BLaER1 treated with 17β-estradiol and CSF1 and Interleukin-3, amounts not matched to agents 10 nM and 100 nM (cell line): ENCODE results near the gene PTER.
A peak's percentile ranks its signal among the peaks of the same experiment; 100 is the strongest.

ENCODE experiments used
- H3K27ac ChIP-seq, 11 experiments: shearing (Covaris generic); formaldehyde crosslinking; 2 replicates each; pipeline ENCODE4 v1.8.1; 2022
- H3K27me3 ChIP-seq, 11 experiments: shearing (Covaris generic); formaldehyde crosslinking; 2 replicates each; pipeline ENCODE4 v1.8.1; 2022
- H3K36me3 ChIP-seq, 11 experiments: shearing (Covaris generic); formaldehyde crosslinking; 2 replicates each; pipeline ENCODE4 v1.8.1; 2022
- H3K4me1 ChIP-seq, 10 experiments: shearing (Covaris generic); formaldehyde crosslinking; 2 replicates each; pipeline ENCODE4 v1.8.1; 2022
- H3K4me2 ChIP-seq, 11 experiments: shearing (Covaris generic); formaldehyde crosslinking; 2 replicates each; pipeline ENCODE4 v1.8.1; 2022
- H3K4me3 ChIP-seq, 10 experiments: shearing (Covaris generic); formaldehyde crosslinking; 2 replicates each; pipeline ENCODE4 v1.8.1; 2022
- H3K9ac ChIP-seq, 11 experiments: shearing (Covaris generic); formaldehyde crosslinking; 2 replicates each; pipeline ENCODE4 v1.8.1; 2022
- H3K9me3 ChIP-seq, 11 experiments: shearing (Covaris generic); formaldehyde crosslinking; replicated peaks in 1 of 11; 2 replicates each; pipeline ENCODE4 v1.8.1; 2022
- H4K20me1 ChIP-seq, 11 experiments: shearing (Covaris generic); formaldehyde crosslinking; 2 replicates each; pipeline ENCODE4 v1.8.1; 2022
- Cebpa-rat ChIP-seq, 11 experiments: shearing (Covaris generic); IDR thresholded peaks; 2 replicates each; pipeline ENCODE4 v1.8.1; 2022

Gene PTER

DNA sequence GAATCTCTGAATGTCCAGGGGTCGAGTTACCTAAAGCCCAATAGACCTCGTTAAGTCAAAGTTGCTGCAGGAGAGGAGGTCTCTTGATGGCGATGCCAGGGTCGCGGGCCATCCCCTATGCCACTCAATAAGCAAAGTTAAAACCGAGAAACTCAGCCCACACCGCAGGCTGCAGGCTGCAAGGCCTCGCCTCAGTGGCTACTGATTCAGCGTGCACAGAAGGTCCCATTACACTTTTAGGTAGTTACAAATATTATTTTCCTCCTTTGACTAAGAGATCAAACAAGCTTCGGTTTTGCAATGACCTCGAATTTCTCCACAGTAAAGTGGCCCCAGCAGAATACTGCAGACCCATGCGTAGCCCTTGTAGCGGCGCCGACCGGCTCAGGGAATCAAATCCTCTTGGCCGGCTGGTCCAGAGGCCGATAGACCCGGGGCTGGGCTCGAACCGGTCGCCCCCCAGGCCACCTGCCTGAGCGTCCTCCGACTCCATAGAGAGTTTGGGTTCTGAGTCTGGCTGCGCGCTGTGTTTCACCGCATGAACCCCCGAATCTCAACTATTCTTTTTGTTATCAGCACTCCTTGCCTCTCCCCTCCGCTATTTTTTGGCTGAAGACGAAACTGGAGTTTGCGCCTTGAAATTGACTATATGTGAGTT, 82.6 kb downstream of the PTER start:
- H3K4me3 ChIP-seq = no peak overlapping the region
- no peak overlapping the region for H3K4me2 ChIP-seq
- peaks cover 0 to 12% (median 3%) of the 10 kb centered on the region in 11 experiments; a peak in 9 of 22 replicates for H3K36me3 ChIP-seq
- no peak overlapping the region for H3K9ac ChIP-seq
- H4K20me1 ChIP-seq = peaks cover 0 to 32% (median 16%) of the 10 kb centered on the region in 11 experiments; a peak in 15 of 22 replicates
- no peak; a peak in 1 of 22 replicates for TF ChIP-seq Cebpa-rat (IDR thresholded peaks at IDR 0.05)
- peaks cover 6 to 16% (median 7%) of the 10 kb centered on the region in 10 experiments; a peak in 14 of 20 replicates for H3K4me1 ChIP-seq
- H3K9me3 ChIP-seq = peaks cover 0 to 15% (median 10%) of the 10 kb centered on the region in 11 experiments; a peak in 14 of 22 replicates
- peaks cover 41 to 49% (median 45%) of the 10 kb centered on the region in 11 experiments for H3K27me3 ChIP-seq
- no peak overlapping the region for H3K27ac ChIP-seq

- H3K27me3 ChIP-seq = peaks cover 41 to 49% (median 45%) of the 10 kb centered on the region in 11 experiments
- peaks cover 0 to 32% (median 16%) of the 10 kb centered on the region in 11 experiments; a peak in 15 of 22 replicates for H4K20me1 ChIP-seq
- peak overlapping the region in 6 of 11 experiments; percentile 11 to 65 (median 48); a peak in 4 of 22 replicates for H3K9ac ChIP-seq
- peaks cover 0 to 9% (median 0%) of the 10 kb centered on the region in 11 experiments; a peak in 6 of 22 replicates for H3K36me3 ChIP-seq
- TF ChIP-seq Cebpa-rat (IDR thresholded peaks at IDR 0.05) = no peak
- peaks cover 0 to 15% (median 10%) of the 10 kb centered on the region in 11 experiments; a peak in 14 of 22 replicates for H3K9me3 ChIP-seq
- peaks cover 6 to 16% (median 8%) of the 10 kb centered on the region in 10 experiments; a peak in 14 of 20 replicates for H3K4me1 ChIP-seq
- H3K27ac ChIP-seq = no peak overlapping the region
- peak overlapping the region; percentile 89 to 100 (median 93) for H3K4me2 ChIP-seq
- peak overlapping the region; percentile 52 to 67 (median 61) for H3K4me3 ChIP-seq
Observed at GRCh38 chr10:16519908-16520861, 83.4 kb downstream of the PTER start.

DNA sequence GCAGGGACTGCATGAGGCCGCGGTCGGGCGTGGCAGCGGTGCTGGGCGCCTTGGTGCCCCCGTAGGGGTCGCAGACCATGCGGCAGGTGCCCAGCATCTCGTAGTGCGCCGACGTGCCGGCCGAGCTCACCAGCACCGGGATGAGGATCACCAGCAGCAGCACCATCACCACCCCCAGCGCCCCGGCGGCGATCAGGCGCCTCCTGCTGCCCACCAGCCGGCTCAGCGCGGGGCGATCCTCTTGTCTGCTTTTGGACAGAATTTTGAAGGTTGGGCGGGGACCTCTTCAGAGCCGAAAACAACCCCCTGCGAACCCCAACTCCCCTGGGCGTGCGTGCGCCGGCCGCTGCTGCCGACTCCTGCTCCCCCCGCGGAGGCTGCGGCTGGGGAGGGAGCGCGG, 84.1 kb downstream of the PTER start:
- peak overlapping the region in 9 of 11 experiments; percentile 11 to 65 (median 56); a peak in 15 of 22 replicates for H3K9ac ChIP-seq
- peaks cover 0 to 32% (median 16%) of the 10 kb centered on the region in 11 experiments; a peak in 15 of 22 replicates for H4K20me1 ChIP-seq
- peak overlapping the region; percentile 89 to 100 (median 93) for H3K4me2 ChIP-seq
- peak overlapping the region; percentile 52 to 67 (median 61) for H3K4me3 ChIP-seq
- peaks cover 41 to 49% (median 45%) of the 10 kb centered on the region in 11 experiments for H3K27me3 ChIP-seq
- H3K27ac ChIP-seq = no peak overlapping the region
- peaks cover 0 to 9% (median 0%) of the 10 kb centered on the region in 11 experiments; a peak in 6 of 22 replicates for H3K36me3 ChIP-seq
- peaks cover 6 to 16% (median 8%) of the 10 kb centered on the region in 10 experiments; a peak in 14 of 20 replicates for H3K4me1 ChIP-seq
- no peak for TF ChIP-seq Cebpa-rat (IDR thresholded peaks at IDR 0.05)
- peaks cover 0 to 15% (median 10%) of the 10 kb centered on the region in 11 experiments; a peak in 14 of 22 replicates for H3K9me3 ChIP-seq

DNA sequence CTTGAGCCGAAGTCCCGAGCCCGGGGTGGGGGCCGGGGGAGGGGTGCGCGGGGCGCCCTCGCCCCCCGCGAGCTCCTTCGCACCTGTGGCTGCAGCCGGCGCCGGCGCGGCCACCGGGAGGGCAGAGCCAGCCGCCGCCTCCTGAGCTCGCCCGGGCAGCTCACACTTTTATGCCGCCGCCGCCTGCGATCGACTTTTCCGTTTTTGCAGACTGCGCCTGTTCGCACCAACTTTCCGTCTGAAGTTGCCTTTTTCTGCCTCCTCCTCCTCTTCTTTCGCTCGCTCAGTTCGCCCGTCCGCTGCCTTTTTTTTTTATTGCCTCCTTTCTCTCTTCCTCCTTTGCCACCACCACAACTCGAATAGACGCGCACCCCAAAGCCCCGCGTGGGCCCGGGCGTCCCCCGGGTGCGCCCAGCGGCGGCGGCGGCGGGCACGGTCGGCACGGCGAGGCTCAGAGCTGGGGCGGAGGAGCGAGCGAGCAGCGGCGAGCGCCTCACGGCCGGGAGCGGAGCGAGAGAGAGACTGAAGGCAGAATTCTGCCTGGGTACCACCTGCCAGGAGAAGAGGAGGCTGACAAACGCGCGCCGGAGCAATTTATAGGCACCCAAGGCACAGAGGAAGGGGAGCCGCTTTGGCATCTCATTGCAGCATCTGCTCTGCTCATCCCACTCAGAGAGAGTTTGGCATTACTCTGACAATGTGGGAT, 84.7 kb downstream of the PTER start, which contains the start of gene C1QL3:
Gene C1QL3 (minus strand): TSS at position 569 of the 706 bp plus-strand sequence. CDS start 814 bp downstream, outside the sequence.
- peaks cover 6 to 13% (median 8%) of the 10 kb centered on the region in 10 experiments; a peak in 14 of 20 replicates for H3K4me1 ChIP-seq
- peaks cover 0 to 15% (median 10%) of the 10 kb centered on the region in 11 experiments; a peak in 14 of 22 replicates for H3K9me3 ChIP-seq
- peaks cover 41 to 49% (median 45%) of the 10 kb centered on the region in 11 experiments for H3K27me3 ChIP-seq
- H3K4me3 ChIP-seq = peak within 1 kb of the TSS; percentile 52 to 67 (median 61)
- H3K9ac ChIP-seq = peak within 1 kb of the TSS in 9 of 11 experiments; percentile 11 to 65 (median 56); a peak in 15 of 22 replicates
- peaks cover 0 to 9% (median 0%) of the 10 kb centered on the region in 11 experiments; a peak in 6 of 22 replicates for H3K36me3 ChIP-seq
- no peak for TF ChIP-seq Cebpa-rat (IDR thresholded peaks at IDR 0.05)
- H3K27ac ChIP-seq = no peak within 1 kb of the TSS
- H4K20me1 ChIP-seq = peaks cover 0 to 32% (median 16%) of the 10 kb centered on the region in 11 experiments; a peak in 15 of 22 replicates
- H3K4me2 ChIP-seq = peak within 1 kb of the TSS; percentile 89 to 100 (median 93)

DNA sequence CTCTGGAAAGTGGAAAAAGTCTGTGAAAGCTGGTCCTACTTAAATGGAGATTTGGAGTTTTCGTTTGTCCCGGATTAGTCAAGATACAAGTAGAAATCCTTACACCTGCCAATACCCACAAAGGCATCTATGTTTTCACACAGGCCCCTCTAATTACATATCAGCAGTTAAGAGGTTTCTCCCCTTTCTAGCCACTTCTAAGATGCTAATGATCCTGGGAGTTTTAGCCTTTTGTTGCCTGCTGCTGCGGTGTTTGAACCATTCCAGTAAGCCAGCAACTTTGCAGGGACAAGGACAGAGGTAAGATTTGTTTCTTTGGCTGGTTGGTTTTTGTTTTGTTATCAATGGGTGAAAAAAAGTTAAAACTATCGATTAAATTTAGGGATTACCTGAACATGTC, 90.6 kb downstream of the PTER start:
- Histone ChIP-seq H3K9ac (no peak overlapping the region), H3K4me2 (no peak overlapping the region), H4K20me1 (peaks cover 0 to 3% (median 0%) of the 10 kb centered on the region in 11 experiments; a peak in 3 of 22 replicates), H3K36me3 (no peaks in the 10 kb centered on the region), H3K4me1 (peaks cover 0 to 7% (median 0%) of the 10 kb centered on the region in 10 experiments; a peak in 1 of 20 replicates), H3K27ac (no peak overlapping the region), H3K4me3 (no peak overlapping the region), H3K27me3 (peaks cover 5 to 16% (median 11%) of the 10 kb centered on the region in 11 experiments; a peak in 21 of 22 replicates), H3K9me3 (no peaks in the 10 kb centered on the region)
- TF ChIP-seq Cebpa-rat (IDR thresholded peaks at IDR 0.05) = no peak

DNA sequence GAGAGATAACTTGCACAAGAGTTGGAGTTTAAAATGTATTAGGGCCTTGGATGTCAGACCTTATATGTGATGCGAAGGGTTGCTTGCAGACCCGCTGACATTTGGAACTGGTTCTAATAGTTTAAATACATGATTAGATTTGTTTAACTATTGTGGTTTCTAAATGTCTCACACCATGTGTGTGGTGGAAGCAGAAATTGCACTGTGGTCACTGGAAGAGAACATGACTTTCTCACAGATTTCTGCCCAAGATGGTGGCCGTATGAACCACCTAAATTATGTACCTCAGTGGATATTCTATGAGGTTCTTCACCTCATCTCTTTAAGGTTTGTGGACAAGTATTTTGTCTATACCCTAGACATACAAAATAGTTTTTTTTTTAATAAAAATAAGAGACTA, 93.0 kb downstream of the PTER start:
- Histone ChIP-seq H3K4me1 (peaks cover 0 to 7% (median 0%) of the 10 kb centered on the region in 10 experiments; a peak in 1 of 20 replicates), H3K4me3 (no peak overlapping the region), H3K27ac (no peak overlapping the region), H3K27me3 (no peaks in the 10 kb centered on the region), H4K20me1 (no peaks in the 10 kb centered on the region), H3K9ac (no peak overlapping the region), H3K36me3 (no peaks in the 10 kb centered on the region), H3K4me2 (no peak overlapping the region), H3K9me3 (no peaks in the 10 kb centered on the region)
- TF ChIP-seq Cebpa-rat (IDR thresholded peaks at IDR 0.05) = no peak

DNA sequence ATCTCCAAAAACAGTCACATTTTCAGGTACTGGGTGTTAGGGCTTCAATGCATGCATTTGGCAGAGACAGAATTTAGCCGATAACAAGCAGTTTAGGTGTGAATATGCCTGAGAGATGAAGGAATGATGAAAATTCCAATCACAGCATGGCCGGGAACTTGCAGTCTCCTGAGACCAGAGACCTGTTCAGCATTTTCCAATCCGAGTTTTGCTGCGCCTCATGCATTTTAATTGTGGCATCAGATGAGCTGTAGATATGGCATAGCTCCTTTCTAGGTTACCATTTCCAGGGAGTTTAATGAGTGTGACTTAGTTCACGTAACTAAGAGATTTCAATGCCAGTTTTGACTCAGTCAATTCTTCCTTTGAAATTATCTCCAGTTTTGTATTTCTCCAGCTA, 99.3 kb downstream of the PTER start:
- Histone ChIP-seq H3K36me3 (no peaks in the 10 kb centered on the region), H3K27me3 (no peaks in the 10 kb centered on the region), H3K9ac (no peak overlapping the region), H3K4me2 (no peak overlapping the region), H3K27ac (no peak overlapping the region), H3K4me3 (no peak overlapping the region), H3K4me1 (no peaks in the 10 kb centered on the region), H4K20me1 (no peaks in the 10 kb centered on the region), H3K9me3 (no peaks in the 10 kb centered on the region)
- no peak for TF ChIP-seq Cebpa-rat (IDR thresholded peaks at IDR 0.05)

- H3K4me1 ChIP-seq = no peaks in the 10 kb centered on the region
- no peaks in the 10 kb centered on the region for H3K9me3 ChIP-seq
- H3K4me2 ChIP-seq = no peak overlapping the region
- H4K20me1 ChIP-seq = no peaks in the 10 kb centered on the region
- H3K9ac ChIP-seq = no peak overlapping the region
- TF ChIP-seq Cebpa-rat (IDR thresholded peaks at IDR 0.05) = no peak
- H3K36me3 ChIP-seq = no peaks in the 10 kb centered on the region
- H3K27ac ChIP-seq = no peak overlapping the region
- H3K27me3 ChIP-seq = no peaks in the 10 kb centered on the region
- H3K4me3 ChIP-seq = no peak overlapping the region
Observed at GRCh38 chr10:16544099-16544498, 107.3 kb downstream of the PTER start.
